ENCODE measurements around the gene TPD52L2. TPM values are rescaled to one million over a fixed set of nuclear protein-coding genes. Genes with fewer than 3 reads are reported as not detected.

TPD52L2 gene
- total RNA-seq, 1 donor from 2014 or later, result 72.2 TPM

DNA sequence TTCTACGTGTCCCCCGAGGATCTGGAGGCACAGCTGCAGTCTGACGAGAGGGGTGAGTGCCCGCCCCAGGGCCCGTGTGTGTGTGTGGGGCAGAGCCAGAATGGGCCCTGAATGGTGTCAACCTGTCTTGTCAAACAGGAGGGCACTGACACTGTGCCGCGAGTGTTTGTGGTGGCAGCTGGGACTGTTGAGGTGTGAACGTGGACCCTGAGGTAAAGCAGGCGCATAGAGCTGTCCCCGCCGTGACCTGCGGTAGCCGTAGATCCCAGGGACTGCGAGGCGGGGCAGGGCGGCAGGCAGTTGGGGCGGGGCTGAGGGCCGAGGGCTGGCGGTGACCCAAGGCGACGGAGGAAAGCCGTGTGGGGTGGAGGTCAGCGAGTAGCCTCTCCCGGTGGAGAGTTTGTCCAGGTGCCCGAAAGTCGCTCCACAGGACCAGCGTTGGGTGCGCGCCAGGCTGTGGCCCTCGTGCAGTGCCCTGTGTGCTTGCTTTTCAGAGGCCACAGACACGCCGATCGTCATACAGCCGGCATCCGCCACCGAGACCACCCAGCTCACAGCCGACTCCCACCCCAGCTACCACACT, 66.0 kb downstream of the TPD52L2 start:
- no peak for DNase-seq (ENCODE audit: low spot score)

DNA sequence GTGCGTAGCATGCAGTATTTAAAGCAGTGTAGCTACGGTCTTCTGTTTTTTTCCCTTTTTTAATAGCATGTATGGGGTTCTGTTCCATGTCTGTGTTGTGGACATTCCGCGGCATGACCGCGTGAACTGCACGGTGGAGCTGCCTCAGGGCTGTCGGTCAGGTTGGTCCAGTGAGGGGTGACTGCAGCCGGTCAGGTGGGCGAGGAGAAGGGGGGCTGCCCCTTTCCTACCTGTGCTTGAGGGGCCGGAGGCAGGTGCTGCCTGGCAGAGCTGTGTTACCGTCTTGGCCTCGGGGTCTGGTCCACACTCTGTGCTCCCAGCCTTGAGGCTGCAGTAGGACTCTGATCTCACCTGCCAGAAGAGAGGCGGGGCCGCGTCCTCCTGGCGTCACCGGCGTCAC, 66.7 kb downstream of the TPD52L2 start:
- DNase-seq (ENCODE audit: low spot score), result no peak

DNA sequence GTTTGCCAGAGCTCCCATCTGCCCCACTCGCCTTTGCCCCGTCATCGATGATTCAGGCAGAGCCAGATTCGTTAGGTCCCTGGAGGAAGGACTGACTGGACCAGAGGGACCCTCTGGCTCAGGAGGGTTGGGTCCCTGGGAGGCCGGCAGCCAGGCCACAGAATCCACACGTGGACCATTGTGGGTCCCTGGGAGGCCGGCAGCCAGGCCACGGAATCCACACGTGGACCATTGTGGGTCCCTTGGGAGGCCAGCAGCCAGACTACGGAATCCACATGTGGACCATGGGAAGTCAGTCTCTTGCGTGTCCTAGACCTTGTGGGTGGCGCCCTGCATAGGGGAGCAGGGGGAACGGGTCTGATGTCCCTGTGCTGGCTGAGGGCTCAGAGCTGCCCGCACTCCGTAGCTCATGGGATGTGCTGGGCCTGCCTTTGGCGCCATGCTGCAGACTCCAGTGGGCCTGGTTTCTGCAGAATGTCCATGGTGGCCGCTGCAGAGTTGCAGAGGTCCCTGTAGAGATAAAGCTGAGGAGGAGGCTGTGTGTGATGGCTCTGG, 67.6 kb downstream of the TPD52L2 start:
- DNase-seq (ENCODE audit: low spot score), result no peak

DNA sequence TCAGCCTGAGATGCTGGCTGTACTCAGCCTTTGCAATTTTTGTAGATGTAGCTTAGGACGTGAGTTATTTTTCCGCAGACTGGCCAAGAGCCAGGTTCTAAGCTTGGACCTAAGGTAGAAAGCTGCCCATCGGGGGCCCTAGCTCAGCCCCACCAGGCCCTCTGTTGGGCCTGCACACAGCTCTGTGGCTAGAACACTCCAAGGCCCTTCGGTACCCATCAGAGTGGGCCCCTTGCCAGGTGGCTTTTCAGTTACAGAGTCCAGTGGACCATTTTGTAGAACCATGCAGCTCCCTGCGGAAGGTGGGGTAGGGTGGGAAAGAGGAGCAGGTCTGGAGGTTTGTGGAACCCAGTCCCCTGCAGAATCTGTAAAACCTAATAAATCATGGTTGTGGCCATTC, 68.6 kb downstream of the TPD52L2 start:
- no peak for DNase-seq (ENCODE audit: low spot score)

DNA sequence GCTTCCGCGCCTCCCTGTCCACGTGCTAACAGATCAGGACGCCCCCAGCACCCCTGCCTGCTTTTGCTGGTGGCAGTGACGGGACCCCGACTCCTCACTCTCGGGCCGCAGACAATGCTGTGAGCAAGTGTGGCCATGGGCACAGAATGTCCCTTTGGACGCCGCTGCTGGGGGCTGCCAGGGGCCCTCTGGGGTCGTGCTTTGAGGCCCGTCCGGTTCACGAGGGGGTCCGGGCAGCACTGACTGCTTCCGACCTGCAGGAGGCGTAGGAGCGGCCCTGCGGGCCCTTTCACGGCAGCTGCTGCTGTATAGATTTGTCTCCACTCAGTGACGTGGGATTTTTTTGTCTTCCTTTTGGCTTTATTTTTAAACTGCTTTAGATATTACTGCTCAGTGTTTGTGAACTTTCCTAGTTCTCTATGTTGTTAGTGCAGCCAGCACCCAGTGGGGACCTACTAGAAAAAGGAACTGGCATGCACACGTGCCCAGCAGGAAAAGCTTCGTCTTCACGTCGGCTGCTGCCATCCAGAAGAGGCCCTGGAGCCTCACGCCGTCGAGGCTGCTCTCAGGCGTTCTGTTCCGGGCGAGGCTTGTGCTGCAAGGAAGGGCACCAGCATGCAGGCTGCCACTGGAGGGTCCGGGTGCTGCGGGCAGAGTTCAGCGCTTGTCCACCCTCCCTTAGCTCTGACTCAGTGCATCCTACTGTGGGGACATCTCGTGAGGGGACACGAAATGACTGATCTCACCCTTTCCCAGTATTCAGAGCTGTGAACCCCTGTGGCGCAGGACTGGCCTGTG, 69.4 kb downstream of the TPD52L2 start:
- DNase-seq (ENCODE audit: low spot score), result no peak

DNA sequence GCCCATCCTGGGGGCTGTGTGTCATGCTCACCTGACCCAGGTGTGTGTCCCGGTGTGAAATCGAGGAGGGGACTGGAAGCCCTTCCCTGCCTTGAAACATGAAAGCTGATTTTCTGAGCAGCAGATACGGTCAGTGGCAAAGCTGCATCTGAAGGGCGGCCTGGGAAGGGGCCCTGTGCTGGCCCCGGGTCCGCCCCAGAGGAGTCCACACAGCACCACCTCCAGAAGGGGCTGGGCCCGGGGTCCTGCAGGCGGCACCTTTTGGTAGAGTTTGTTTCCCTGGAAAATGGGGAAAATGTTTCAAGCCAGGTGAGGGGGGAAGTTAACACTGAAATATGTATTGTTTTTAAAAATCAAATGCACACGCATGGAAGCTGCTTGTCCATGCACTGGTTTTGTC, 70.4 kb downstream of the TPD52L2 start:
- no peak for DNase-seq (ENCODE audit: low spot score)

DNA sequence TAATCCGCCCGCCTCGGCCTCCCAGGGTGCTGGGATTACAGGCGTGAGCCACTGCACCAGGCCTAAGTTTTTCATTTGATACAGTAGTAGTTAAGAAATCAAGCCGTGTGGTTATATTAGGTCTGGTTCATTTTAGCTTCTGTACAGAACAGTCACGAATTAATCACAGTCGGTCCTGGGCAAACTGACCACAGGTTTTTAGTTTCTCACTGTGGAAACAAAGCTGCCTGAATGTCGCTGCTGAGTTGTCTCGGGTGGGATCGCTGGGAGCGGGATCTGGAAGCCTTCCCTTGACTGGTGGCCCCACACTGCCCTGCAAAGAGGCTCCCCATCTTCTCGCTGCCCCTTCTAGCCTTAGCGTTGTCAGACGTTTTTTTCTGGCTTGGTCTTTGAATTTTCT, 72.5 kb downstream of the TPD52L2 start:
- DNase-seq (ENCODE audit: low spot score), result no peak

DNA sequence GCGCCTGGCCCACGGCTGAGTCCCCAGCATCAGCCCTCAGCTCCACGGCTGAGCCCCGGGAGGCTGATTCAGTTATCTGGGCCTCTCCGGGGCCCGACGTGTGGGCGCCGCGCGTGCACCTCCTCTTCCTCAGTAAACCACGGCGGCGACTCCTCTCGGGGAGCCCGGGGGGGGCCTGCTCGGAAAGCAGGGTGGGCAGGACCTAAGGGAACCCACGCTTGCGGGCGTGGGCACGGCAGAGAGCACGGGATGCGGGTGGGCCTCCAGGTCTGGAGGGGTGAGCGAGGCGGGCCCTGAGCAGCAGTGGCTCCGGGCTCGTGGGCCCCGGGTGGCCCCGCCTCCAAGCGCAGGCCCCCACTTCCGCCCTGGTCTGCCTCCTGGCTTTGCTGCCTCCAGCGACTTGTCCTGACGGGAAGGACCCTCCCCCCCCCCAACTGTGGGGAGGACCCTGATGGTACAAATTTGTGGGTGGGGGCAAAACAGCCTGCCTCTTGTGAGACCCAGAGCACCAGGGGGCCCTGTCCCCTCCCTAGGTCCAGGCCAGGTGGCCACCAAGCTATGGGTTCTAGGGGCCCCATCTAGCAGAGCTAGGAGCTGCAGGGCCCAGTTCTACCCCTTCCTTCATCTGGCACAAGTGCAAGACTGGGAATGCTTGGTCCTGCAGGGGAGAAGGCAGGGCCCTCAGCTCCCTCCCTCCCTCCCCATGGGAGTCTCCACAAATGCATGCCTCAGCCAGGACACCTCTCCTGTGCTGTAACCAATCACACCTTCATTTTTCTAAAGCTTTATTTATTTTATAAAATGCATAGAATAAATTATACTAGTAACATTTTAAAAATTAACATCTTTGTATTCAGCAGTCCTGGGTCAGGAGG, 74.2 kb downstream of the TPD52L2 start:
- DNase-seq (ENCODE audit: low spot score), result no peak

DNA sequence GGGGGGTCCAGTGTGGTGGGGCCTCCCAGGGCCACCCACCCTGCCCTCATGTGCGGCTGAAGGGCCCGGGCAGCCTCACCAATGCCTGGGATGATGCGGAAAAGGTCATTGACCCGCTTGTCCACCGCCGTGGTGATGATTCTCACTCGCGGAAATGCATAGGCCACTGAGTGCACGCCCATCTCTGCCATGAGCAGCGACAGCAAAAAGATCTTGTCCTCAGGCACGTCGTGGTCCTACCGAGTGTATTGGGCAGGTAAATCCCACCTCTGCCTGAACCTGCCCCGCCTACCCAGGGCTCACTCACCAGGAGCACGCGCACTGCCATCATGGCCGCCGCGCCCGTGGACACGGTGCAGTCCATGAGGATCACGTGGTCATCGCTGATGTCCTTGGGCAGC, 75.0 kb downstream of the TPD52L2 start:
- DNase-seq (ENCODE audit: low spot score), result no peak

DNA sequence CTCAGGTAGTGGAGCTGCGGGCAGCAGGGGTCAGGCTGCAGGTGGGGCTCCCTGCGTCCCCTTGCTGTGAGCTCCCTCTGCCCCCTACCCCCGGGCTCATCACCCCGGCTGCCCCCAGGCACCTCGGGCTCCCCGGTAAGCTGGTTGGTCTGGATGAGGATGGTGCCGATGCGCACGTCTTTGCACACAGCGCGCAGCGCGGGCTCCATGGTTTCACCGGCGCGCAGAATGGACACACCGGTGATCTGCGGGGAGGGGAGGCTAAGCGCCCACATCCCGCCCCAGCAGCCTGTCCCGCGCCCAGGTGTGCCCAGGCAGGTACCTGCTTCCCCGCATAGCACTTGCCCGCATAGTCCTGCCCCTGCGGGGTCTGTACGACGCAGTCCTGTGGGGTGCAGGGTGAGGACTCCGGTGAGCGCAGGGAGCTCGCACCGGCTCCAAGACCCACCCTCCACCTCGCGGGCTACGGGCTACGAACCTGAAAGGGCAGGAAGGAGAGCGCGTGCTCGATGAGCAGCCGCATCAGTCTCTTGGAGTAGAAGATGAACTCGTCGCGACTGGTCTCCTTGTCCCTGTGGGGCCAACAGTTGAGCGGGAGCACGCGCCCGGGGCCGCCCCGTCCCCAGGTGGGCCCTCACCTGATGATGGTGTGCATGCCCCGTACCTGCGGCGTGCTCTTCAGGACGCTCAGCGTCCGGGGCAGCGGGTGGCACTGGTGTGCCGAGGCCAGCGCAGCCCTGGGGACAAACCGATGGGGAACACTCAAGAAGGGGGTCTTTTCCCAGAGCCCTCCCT, 75.6 kb downstream of the TPD52L2 start:
- DNase-seq (ENCODE audit: low spot score), result no peak

Other genes starting within 250 kb of the TPD52L2 start
- gene GMEB2, start 238.2 kb upstream of the TPD52L2 start, total RNA-seq (ENCODE audit: insufficient read depth, low replicate concordance), result 3.4 TPM
- 12.5 TPM for gene STMN3, start 211.8 kb upstream of the TPD52L2 start, total RNA-seq (ENCODE audit: insufficient read depth, low replicate concordance)
- 17.6 TPM for gene RTEL1, start 207.0 kb upstream of the TPD52L2 start, total RNA-seq (ENCODE audit: insufficient read depth, low replicate concordance)
- not detected for gene TNFRSF6B, start 168.6 kb upstream of the TPD52L2 start, total RNA-seq (ENCODE audit: insufficient read depth, low replicate concordance)
- 38.3 TPM for gene ARFRP1, start 157.3 kb upstream of the TPD52L2 start, total RNA-seq (ENCODE audit: insufficient read depth, low replicate concordance)
- 15.6 TPM for gene ZGPAT, start 157.2 kb upstream of the TPD52L2 start, total RNA-seq (ENCODE audit: insufficient read depth, low replicate concordance)
- gene LIME1, start 128.6 kb upstream of the TPD52L2 start, total RNA-seq (ENCODE audit: insufficient read depth, low replicate concordance), result 1.2 TPM
- gene SLC2A4RG, start 125.5 kb upstream of the TPD52L2 start, total RNA-seq (ENCODE audit: insufficient read depth, low replicate concordance), result 15.2 TPM
- 1.7 TPM for gene ZBTB46, start 34.0 kb upstream of the TPD52L2 start, total RNA-seq (ENCODE audit: insufficient read depth, low replicate concordance)
- gene ABHD16B, start 3.8 kb upstream of the TPD52L2 start, total RNA-seq (ENCODE audit: insufficient read depth, low replicate concordance), result not detected
- 25.5 TPM for gene DNAJC5, start 29.9 kb downstream of the TPD52L2 start, total RNA-seq (ENCODE audit: insufficient read depth, low replicate concordance)
- gene UCKL1, start 91.1 kb downstream of the TPD52L2 start, total RNA-seq (ENCODE audit: insufficient read depth, low replicate concordance), result 48.2 TPM
- gene ZNF512B, start 104.7 kb downstream of the TPD52L2 start, total RNA-seq (ENCODE audit: insufficient read depth, low replicate concordance), result 8.9 TPM
- 0.24 TPM for gene SAMD10, start 114.4 kb downstream of the TPD52L2 start, total RNA-seq (ENCODE audit: insufficient read depth, low replicate concordance)
- 44.1 TPM for gene PRPF6, start 115.9 kb downstream of the TPD52L2 start, total RNA-seq (ENCODE audit: insufficient read depth, low replicate concordance)
- 1.2 TPM for gene C20orf204, start 170.9 kb downstream of the TPD52L2 start, total RNA-seq (ENCODE audit: insufficient read depth, low replicate concordance)
- 8.7 TPM for gene SOX18, start 184.4 kb downstream of the TPD52L2 start, total RNA-seq (ENCODE audit: insufficient read depth, low replicate concordance)
- gene TCEA2, start 197.9 kb downstream of the TPD52L2 start, total RNA-seq (ENCODE audit: insufficient read depth, low replicate concordance), result 20.9 TPM
- 31.5 TPM for gene RGS19, start 214.2 kb downstream of the TPD52L2 start, total RNA-seq (ENCODE audit: insufficient read depth, low replicate concordance)
- gene OPRL1, start 214.8 kb downstream of the TPD52L2 start, total RNA-seq (ENCODE audit: insufficient read depth, low replicate concordance), result 2.9 TPM
- gene LKAAEAR1, start 219.1 kb downstream of the TPD52L2 start, total RNA-seq (ENCODE audit: insufficient read depth, low replicate concordance), result 3.4 TPM
- gene NPBWR2, start 242.3 kb downstream of the TPD52L2 start, total RNA-seq (ENCODE audit: insufficient read depth, low replicate concordance), result 3.9 TPM